Fibroblast of mammary gland (primary cell): ENCODE data around the gene PARP9.

Experiments
- DNase-seq: peaks from one replicate; pipeline ENCODE4 v3.0.0-alpha.2; 2010; ENCODE audit warnings: low read depth
- H3K4me3 ChIP-seq: 2 replicates; pipeline ENCODE4 v1.5.1; 2011; ENCODE audit warnings: low read depth, mild to moderate bottlenecking, low read length, moderate library complexity; ENCODE audit not compliant: control insufficient read depth
- TF ChIP-seq, protein P1 (sequence below): conservative IDR thresholded peaks from 2 replicates; pipeline ENCODE4 v1.5.1; 2011; ENCODE audit warnings: low read depth, low read length, inconsistent platforms; ENCODE audit not compliant: control insufficient read depth, insufficient read depth

Gene PARP9

DNA sequence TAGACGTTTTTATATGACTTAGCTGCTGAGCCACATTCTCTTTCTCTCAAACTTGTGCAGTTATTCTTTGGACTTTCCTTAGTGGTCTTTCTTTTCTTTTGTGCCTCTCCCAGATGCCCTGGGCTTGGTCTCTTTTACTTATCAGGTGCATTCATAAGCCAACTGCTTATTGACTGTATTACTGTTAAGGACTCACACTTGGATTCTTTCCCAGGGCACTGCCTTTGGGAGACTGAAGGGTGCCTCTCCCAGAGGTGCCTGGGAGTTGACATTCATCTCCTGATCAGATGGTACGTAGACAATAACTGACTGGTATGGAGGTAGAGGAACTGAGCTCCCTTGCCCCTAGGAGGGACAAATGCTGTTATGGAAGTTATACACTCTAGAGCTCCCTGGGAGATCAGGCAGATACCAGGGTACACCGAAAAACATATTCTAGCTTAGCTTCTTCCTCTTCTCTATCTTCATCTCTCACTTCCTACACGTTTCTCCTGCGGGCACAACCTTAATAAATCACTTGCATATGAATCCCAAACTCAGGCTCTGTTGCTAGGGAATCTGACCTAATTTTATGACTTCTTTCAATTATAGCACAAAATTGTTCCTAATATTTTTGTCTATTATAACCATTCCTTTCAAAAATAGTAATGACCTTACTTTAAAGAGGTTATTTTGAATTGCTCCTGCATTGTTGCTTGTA lies 38.1 kb upstream of the PARP9 start:
- no peak for DNase-seq
- TF ChIP-seq, protein P1, sequence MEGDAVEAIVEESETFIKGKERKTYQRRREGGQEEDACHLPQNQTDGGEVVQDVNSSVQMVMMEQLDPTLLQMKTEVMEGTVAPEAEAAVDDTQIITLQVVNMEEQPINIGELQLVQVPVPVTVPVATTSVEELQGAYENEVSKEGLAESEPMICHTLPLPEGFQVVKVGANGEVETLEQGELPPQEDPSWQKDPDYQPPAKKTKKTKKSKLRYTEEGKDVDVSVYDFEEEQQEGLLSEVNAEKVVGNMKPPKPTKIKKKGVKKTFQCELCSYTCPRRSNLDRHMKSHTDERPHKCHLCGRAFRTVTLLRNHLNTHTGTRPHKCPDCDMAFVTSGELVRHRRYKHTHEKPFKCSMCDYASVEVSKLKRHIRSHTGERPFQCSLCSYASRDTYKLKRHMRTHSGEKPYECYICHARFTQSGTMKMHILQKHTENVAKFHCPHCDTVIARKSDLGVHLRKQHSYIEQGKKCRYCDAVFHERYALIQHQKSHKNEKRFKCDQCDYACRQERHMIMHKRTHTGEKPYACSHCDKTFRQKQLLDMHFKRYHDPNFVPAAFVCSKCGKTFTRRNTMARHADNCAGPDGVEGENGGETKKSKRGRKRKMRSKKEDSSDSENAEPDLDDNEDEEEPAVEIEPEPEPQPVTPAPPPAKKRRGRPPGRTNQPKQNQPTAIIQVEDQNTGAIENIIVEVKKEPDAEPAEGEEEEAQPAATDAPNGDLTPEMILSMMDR, result no peak
- H3K4me3 ChIP-seq, result no peak overlapping the region

DNA sequence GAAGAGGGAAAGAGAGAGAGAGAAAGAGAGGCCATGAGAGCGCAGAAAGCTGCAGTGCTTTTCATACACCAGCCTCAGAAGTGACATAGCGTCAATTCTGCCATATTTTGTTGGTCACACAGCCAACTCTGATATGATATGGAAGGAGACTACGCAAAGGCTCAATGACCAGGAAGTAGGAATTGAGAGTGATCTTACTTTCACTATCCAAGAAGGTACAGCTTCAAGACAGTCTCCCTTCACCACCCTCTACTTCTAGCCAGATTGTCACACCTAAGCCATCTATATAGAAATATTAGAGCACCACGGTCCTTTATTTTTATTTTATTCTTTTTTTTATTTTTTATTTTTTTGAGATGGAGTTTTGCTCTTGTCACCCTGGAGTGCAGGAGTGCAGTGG lies 34.5 kb upstream of the PARP9 start:
- no peak for DNase-seq
- TF ChIP-seq, protein P1, result no peak
- H3K4me3 ChIP-seq, result no peak overlapping the region

DNA sequence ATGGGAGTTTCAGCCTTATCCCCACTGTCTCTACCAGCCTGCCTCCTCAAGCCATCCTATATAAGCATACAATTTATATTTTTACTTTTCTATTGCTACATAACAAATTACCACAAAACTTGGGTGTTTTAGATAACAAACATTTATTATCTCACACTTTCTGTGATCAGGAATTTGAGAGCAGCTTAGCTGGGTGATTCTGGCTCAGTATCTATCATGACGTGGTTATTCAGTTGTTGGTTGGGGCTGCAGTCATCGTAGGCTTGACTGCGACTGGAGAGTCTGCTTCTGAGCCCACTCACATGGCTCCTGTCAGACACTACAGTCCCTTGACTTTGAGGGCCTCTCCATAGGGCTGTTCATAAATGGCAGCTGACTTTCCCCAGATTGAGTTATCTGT lies 34.1 kb upstream of the PARP9 start:
- H3K4me3 ChIP-seq, result no peak overlapping the region
- DNase-seq, result no peak
- TF ChIP-seq, protein P1, result no peak

DNA sequence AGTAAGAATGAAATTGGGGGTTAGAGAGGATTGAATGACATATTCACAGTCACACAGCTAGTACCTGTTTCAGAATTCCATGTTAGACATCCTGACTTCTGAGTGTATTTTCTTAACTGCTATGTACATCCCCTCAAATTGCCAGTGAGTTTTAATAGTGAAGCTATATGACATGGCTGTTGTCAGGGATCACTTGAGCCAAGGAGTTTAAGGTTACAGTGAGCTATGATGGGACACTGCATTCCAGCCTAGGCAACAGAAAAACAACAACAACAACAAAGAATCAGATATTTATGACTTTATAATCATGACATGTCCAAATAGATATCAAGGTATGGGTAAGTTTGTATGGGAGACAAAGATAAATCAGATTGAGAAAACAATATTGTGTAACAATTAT lies 29.9 kb upstream of the PARP9 start:
- TF ChIP-seq, protein P1, result no peak
- no peak for DNase-seq
- no peak overlapping the region for H3K4me3 ChIP-seq

DNA sequence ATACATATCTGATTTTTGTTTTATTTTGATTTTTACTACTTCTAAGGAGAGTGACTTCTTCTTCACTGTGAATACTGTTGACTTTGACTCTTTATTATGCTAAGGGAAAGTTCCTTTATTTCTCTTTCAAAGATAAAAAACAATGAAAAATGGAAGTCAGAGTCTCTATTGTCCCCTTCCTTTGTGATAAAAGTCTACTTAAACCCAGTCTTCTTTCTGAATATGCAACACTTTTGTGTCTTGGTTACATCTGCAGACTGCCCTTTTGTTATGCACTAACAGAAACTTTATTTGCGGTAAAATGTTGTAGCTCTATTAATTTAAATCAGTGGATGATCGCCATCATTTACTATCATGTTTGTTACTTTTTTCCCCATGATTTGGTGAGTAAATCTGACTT lies 26.5 kb upstream of the PARP9 start:
- no peak for DNase-seq
- no peak overlapping the region for H3K4me3 ChIP-seq
- TF ChIP-seq, protein P1, result no peak

DNA sequence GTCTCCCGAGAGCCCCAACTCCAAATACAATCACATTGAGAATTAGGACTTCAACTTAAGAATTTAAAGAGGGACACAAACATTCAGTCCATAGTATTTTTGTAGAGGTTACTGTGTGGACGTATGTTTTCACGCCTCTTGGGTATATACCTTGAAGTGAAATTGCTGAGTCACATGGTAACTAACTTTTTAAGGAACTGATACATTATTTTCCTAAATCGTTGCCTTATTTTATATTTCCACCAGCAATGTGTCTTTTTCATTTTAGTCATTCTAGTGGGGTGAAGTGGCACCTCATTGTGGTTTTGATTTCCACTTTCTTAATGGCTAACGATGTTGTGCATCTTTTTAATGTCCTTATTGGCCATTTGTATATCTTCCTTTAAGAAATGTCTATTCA lies 25.2 kb upstream of the PARP9 start:
- TF ChIP-seq, protein P1, result no peak
- H3K4me3 ChIP-seq, result no peak overlapping the region
- DNase-seq, result no peak

DNA sequence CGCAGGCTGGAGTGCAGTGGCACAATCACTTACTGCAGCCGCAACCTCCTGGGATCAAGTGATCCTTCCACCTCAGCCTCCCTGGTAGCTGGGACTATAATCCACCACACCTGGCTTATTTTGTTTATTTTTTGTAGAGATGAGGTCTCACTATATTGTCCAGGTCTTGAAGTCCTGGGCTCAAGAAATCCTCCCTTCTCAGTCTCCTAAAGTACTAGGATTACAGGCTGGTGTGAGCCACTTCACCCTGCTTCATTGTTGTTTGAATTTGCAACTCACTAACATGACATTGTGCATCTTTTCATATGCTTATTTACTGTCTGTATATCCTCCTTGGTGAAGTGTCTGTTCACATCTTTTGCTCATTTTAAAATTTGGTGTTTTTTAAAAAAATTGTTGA lies 23.5 kb upstream of the PARP9 start:
- no peak overlapping the region for H3K4me3 ChIP-seq
- TF ChIP-seq, protein P1, result no peak
- no peak for DNase-seq
